Endothelial cell of umbilical vein (primary cell): Measurements from ENCODE around the gene LGALS14. TPM values are rescaled to one million over a fixed set of nuclear protein-coding genes. Genes with fewer than 3 reads are reported as not detected.

Experiments used
- BruUV-seq: library from RNA; stranded (reverse); fragments of 400-500 nt; replicated peaks from 2 replicates; lab custom pipeline; 2021; lab: Mats Ljungman, UMichigan
- CTCF ChIA-PET: fragments of 300-600, 350-600 bp; sonication (Branson Sonifier 250); formaldehyde crosslinking; loops from one replicate; lab custom pipeline; 2021; ENCODE audit warnings: antibody characterized with exemption, inconsistent platforms; lab: Charles Lee
- POLR2A ChIA-PET: fragments of 300-600, 350-600 bp; sonication (Branson Sonifier 250); formaldehyde crosslinking; loops from one replicate; lab custom pipeline; 2021; ENCODE audit warnings: antibody characterized with exemption, inconsistent platforms; lab: Charles Lee
- DNase-seq: peaks from one replicate; pipeline ENCODE4 v3.0.0-alpha.2; 2011; ENCODE audit warnings: low read depth, low spot score
- FAIRE-seq: peaks from 2 replicates; lab custom pipeline; 2011; peaks lifted over from hg19 to GRCh38; lab: Jason Lieb, UNC
- H2AFZ ChIP-seq: 2 replicates; pipeline ENCODE4 v1.6.0; 2012; ENCODE audit warnings: low read depth, low read length, control low read depth, inconsistent platforms
- H3K27ac ChIP-seq: 2 replicates; pipeline ENCODE4 v1.5.1; 2011; ENCODE audit warnings: low read depth, mild to moderate bottlenecking, control low read depth, low read length, moderate library complexity; ENCODE audit not compliant: insufficient read depth
- H3K27me3 ChIP-seq, 2 experiments: 2 replicates each; pipeline versions ENCODE4 v1.6.0 to v1.6.1; 2011; ENCODE audit warnings: low read length in 2 of 2, mixed read lengths in 1 of 2; ENCODE audit not compliant: control insufficient read depth in 2 of 2, insufficient read depth in 2 of 2
- H3K36me3 ChIP-seq, 2 experiments: 2 replicates in 1 of 2; 3 replicates in 1 of 2; pipeline ENCODE4 v1.5.1; 2011; ENCODE audit warnings: low read length in 2 of 2, mild to moderate bottlenecking in 1 of 2, moderate library complexity in 1 of 2; ENCODE audit not compliant: control insufficient read depth in 2 of 2, insufficient read depth in 2 of 2; ENCODE audit errors: extremely low read depth in 1 of 2
- H3K4me1 ChIP-seq: 3 replicates; pipeline ENCODE4 v1.5.1; 2011; ENCODE audit warnings: mild to moderate bottlenecking, low read length; ENCODE audit not compliant: control insufficient read depth, insufficient read depth; ENCODE audit errors: extremely low read depth
- H3K4me2 ChIP-seq: 2 replicates; pipeline ENCODE4 v1.6.1; 2011; ENCODE audit warnings: low read length, control low read depth, mixed read lengths; ENCODE audit not compliant: insufficient read depth
- H3K4me3 ChIP-seq, 3 experiments: fragments of 200-600 bp in 1 of 3; sonication (generic), shearing (Covaris generic) in 1 of 3; replicated peaks in 1 of 3; 2 replicates each; pipeline ENCODE4 v1.5.1; 2011 to 2016; ENCODE audit warnings: control low read depth in 3 of 3, low read length in 3 of 3, mild to moderate bottlenecking in 2 of 3, inconsistent platforms in 1 of 3, low read depth in 1 of 3, moderate library complexity in 1 of 3; ENCODE audit not compliant: insufficient read depth in 1 of 3
- H3K79me2 ChIP-seq: 2 replicates; pipeline ENCODE4 v1.6.0; 2012; ENCODE audit warnings: low read length, inconsistent platforms; ENCODE audit not compliant: control insufficient read depth, insufficient read depth
- H3K9ac ChIP-seq: replicated peaks from 2 replicates; pipeline ENCODE3; 2011; ENCODE audit warnings: low read length, control low read depth; ENCODE audit not compliant: insufficient read depth; ENCODE audit errors: extremely low read depth
- H3K9me1 ChIP-seq: replicated peaks from 3 replicates; pipeline ENCODE4 v1.6.0; 2011; ENCODE audit warnings: mild to moderate bottlenecking, low read length; ENCODE audit not compliant: control insufficient read depth, insufficient read depth; ENCODE audit errors: extremely low read depth
- H3K9me3 ChIP-seq: replicated peaks from 2 replicates; pipeline ENCODE4 v1.5.1; 2012; ENCODE audit warnings: low read length, inconsistent platforms; ENCODE audit not compliant: control insufficient read depth, insufficient read depth
- H4K20me1 ChIP-seq: replicated peaks from 2 replicates; pipeline ENCODE3; 2011; ENCODE audit warnings: mild to moderate bottlenecking, low read length; ENCODE audit not compliant: control insufficient read depth, insufficient read depth; ENCODE audit errors: extremely low read depth
- EZH2 ChIP-seq: IDR thresholded peaks from 2 replicates; pipeline ENCODE4 v1.6.1; 2012; ENCODE audit warnings: borderline replicate concordance, low read depth, mild to moderate bottlenecking, moderate library complexity, low read length, inconsistent platforms; ENCODE audit not compliant: severe bottlenecking
- FOS ChIP-seq: IDR thresholded peaks from 2 replicates; pipeline ENCODE4 v1.6.1; 2011; ENCODE audit warnings: mild to moderate bottlenecking, low read length, moderate library complexity, borderline replicate concordance; ENCODE audit not compliant: insufficient read depth
- GATA2 ChIP-seq: IDR thresholded peaks from 2 replicates; pipeline ENCODE4 v1.7.0; 2011; ENCODE audit warnings: low read depth, mild to moderate bottlenecking, moderate library complexity, mixed read lengths, low read length; ENCODE audit not compliant: insufficient read length, insufficient read depth
- JUN ChIP-seq: IDR thresholded peaks from 2 replicates; pipeline ENCODE4 v1.6.1; 2011; ENCODE audit warnings: borderline replicate concordance, low read depth; ENCODE audit not compliant: insufficient read length, insufficient read depth
- MYC ChIP-seq: IDR thresholded peaks from one replicate; pipeline ENCODE4 v1.6.1; 2011; ENCODE audit warnings: mild to moderate bottlenecking, low read depth, low read length
- POLR2A ChIP-seq: IDR thresholded peaks from 2 replicates; pipeline ENCODE4 v1.6.1; 2012; ENCODE audit warnings: low read depth, mild to moderate bottlenecking, control low read depth, low read length
- POLR2AphosphoS5 ChIP-seq: IDR thresholded peaks from 2 replicates; pipeline ENCODE4 v1.6.1; 2012; ENCODE audit warnings: low read depth, mild to moderate bottlenecking, control low read depth, low read length, moderate library complexity; ENCODE audit not compliant: insufficient read depth
- dilution Hi-C: fragments of 300-500 bp; cut with MboI; formaldehyde crosslinking; loops from one replicate; pipeline ENCODE4 v1.15.0; 2019; ENCODE audit warnings: low sequenced_read_pairs; ENCODE audit not compliant: extremely low pct_ligation_motif_present
- intact Hi-C: fragments of 100-400 bp; cut with micrococcal nuclease; formaldehyde crosslinking; loops from one replicate; pipeline ENCODE4 v1.10.0; 2022
- polyA plus RNA-seq, 4 experiments: library from polyadenylated mRNA; depleted of rRNA in 3 of 4; stranded (reverse) in 3 of 4; unstranded in 1 of 4; fragments of >200 nt; gene quantifications; 2 replicates each; pipeline versions ENCODE4 v1.2.1 to v1.2.3, GENCODE V29; 2011 to 2012; ENCODE audit warnings: missing spikeins in 1 of 4
- total RNA-seq: library from RNA; stranded (reverse); gene quantifications from 2 replicates; pipeline ENCODE4 v1.2.3, GENCODE V29; 2021
- TF ChIP-seq, protein P1 (sequence below), 2 donors: IDR thresholded peaks; 1 replicate in 1 of 2; 2 replicates in 1 of 2; pipeline ENCODE4 v1.5.1; 2011; ENCODE audit warnings: low read length in 2 of 2, mild to moderate bottlenecking in 2 of 2, moderate library complexity in 2 of 2, control low read depth in 1 of 2, inconsistent platforms in 1 of 2, low read depth in 1 of 2; ENCODE audit not compliant: insufficient read depth in 1 of 2; ENCODE audit errors: extremely low read depth in 1 of 2
- TF ChIP-seq, protein P2 (sequence below): IDR thresholded peaks from 2 replicates; pipeline ENCODE4 v1.6.1; 2011; ENCODE audit not compliant: insufficient read depth, insufficient read length

LGALS14 gene
- total and polyA plus RNA-seq, 2 donors (not counting 3 experiments of a cell fraction or from before 2014, with no cell fraction given): not detected

DNA sequence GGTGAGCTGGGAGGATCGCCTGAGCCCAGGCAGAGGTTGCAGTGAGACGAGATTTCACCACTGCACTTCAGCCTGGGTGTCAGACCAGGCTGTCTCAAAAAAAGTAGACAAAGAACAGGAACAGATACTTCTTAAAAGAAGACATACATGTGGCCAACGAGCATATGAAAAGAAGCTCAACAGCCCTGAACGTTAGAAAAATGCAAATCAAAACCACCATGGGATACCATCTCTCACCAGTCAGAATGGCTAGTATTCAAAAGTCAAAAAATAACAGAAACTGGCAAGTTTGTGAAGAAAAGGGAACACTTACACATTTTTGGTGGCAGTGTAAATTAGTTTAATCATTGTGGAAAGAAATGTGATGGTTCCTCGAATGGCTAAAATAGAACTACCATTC is 3.0 kb upstream of the LGALS14 start:
- CTCF ChIA-PET: no interaction called here

More for the DNA sequence above, 3.0 kb upstream of the LGALS14 start:
- Histone ChIP-seq H3K9me1 (no peaks in the 10 kb centered on the region), H3K79me2 (no peaks in the 10 kb centered on the region), H3K9me3 (no peaks in the 10 kb centered on the region), H3K36me3 (no peaks in the 10 kb centered on the region), H3K27me3 (no peaks in the 10 kb centered on the region), H3K4me3 (no peak overlapping the region), H3K27ac (no peak overlapping the region), H4K20me1 (no peaks in the 10 kb centered on the region), H3K4me2 (no peak overlapping the region), H2AFZ (no peak overlapping the region), H3K4me1 (no peaks in the 10 kb centered on the region), H3K9ac (no peak overlapping the region)
- BruUV-seq: no TSS peak
- dilution Hi-C loops (no loop called here), intact Hi-C loops (no loop called here)
- TF ChIP-seq EZH2 (no peak), FOS (no peak), JUN (no peak), MYC (no peak), POLR2A (no peak), POLR2AphosphoS5 (no peak), GATA2 (no peak)
- TF ChIP-seq, protein P1, sequence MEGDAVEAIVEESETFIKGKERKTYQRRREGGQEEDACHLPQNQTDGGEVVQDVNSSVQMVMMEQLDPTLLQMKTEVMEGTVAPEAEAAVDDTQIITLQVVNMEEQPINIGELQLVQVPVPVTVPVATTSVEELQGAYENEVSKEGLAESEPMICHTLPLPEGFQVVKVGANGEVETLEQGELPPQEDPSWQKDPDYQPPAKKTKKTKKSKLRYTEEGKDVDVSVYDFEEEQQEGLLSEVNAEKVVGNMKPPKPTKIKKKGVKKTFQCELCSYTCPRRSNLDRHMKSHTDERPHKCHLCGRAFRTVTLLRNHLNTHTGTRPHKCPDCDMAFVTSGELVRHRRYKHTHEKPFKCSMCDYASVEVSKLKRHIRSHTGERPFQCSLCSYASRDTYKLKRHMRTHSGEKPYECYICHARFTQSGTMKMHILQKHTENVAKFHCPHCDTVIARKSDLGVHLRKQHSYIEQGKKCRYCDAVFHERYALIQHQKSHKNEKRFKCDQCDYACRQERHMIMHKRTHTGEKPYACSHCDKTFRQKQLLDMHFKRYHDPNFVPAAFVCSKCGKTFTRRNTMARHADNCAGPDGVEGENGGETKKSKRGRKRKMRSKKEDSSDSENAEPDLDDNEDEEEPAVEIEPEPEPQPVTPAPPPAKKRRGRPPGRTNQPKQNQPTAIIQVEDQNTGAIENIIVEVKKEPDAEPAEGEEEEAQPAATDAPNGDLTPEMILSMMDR (IDR thresholded peaks at IDR 0.05; ENCODE audit: extremely low read depth in 1 of 2, insufficient read depth in 1 of 2, low read depth in 1 of 2, low read length in 2 of 2): no peak
- TF ChIP-seq, protein P2, sequence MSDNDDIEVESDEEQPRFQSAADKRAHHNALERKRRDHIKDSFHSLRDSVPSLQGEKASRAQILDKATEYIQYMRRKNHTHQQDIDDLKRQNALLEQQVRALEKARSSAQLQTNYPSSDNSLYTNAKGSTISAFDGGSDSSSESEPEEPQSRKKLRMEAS: no peak
- FAIRE-seq: no peak
- POLR2A ChIA-PET: no interaction called here
- no peak for DNase-seq
